DMS114 treated with DMSO at 0.1 percent for 48 hours (cell line): ENCODE results near the gene CIZ1.

Experiments
- DNase-seq: peaks from one replicate; lab custom pipeline; 2025; ENCODE audit not compliant: unreplicated experiment; lab: John Stamatoyannopoulos, UW

CIZ1 gene

DNA sequence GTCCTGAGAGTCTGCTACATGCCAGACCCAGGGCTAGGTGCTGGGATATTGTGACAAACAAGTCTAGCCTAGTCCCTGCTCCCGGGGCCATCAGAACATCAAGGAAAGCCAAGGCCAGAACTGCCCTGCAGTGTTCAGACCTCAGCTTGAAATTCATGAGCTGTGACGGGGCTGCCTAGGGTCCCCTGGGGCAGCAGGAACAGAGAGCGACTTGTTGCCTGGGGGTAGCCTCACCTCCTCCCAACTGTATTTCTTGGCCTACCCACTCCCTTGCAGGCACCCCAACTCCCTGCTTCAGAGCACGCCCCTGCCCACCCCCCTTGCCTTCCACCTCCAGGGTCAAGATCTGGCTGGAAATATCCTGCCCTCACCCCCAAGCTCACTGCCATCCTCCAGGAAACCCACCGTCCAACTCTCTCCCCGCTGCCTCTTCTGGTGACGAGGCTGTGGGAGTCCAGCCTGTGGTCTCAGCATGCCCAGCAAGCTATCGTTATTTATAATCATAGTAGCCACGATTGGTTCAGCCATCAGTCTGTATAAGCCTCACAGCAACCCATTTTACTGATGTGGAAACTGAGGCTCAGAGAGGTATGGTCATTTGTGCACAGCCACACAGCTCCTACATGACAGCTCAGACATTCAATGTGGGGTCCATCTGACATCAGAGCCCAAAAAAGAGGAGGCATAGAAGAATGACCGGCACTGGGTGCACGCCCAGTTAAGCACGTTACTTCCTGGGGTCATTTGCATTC lies 22.6 kb upstream of the CIZ1 start:
- DNase-seq, result no peak

DNA sequence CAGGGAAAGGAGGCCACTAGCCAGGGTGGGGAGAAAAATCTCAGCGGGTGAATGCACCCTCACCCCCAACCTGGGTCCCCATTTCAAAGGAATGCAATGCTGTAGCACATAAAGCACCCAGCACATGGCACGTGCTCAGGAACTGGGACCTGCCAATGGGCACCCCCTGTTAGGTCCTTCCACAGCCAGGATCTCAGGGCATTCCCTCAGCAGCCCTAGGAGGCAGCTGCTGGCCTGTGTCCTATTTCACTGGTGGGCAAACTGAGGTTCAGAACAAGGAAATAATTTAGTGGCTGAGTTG lies 20.6 kb upstream of the CIZ1 start:
- no peak for DNase-seq

DNA sequence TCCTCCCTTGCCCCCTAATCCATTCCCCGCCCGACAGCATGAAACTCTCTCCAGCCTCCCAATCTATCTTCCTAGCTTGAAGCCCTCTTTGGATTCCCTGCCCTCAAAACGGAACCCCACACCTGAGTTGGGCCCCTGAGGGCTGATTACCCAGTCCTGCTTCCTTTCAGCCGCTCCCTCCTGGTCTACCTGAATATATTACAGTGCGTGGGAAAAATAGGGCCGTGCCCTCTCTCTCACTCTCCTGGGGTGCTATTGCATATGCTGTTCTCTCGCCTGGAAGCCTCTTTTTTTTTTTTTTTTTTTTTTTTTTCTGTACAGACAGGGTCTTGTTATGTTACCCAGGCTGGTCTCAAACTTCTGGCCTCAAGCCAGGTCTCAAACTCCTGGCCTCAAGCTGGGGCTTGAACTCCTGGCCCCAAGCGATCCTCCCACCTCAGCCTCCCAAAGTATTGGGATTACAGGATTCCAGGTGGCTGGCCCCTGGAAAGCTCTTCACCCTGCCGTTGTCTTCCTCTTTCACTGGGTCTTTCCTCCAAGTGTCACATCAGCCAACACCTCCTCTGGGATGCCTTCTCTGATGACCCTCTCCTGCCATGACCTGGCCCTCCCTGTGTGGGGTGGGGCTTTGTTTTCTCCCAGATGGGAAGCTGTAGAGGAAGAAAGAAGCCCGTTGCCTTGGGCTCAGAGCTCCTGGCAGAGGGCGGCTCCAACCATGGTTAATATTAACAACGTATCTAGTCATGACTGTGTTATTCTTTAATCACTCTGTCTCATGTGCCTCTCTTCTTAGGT lies 20.0 kb upstream of the CIZ1 start:
- DNase-seq, result no peak

DNA sequence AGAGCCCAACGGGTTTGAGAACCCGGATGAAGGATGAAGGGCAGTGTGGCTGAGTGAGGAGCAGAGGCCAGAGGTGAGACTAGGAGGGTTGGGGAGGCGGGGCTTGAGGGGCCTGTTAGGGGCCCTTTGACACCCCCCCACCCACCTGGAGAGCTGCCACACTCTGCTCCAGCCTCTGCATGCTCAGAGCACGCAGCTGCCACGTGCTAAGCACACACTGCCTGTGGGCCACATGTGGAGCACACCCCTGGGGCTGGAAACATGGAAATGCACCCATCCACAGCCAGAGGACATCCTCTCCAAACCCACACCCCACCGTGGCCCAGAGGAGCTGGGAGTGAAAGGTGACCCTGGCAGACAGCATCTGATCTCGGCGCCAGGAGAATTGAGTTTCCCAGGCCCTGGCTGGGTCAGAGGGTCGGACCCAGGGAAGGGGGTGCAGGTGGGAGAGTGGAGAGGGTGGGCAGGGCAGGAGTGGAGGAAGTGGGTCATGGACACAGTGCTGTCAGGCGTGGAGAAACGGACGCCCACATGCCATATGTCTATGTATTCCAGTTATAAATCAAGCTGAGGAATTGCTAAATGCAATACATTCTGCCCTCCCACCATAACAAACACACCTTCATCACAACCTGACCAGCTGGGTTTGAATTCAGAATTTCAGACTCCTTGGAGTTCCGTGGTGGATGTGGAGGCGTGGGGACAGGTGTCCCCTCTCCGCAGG lies 17.7 kb upstream of the CIZ1 start:
- no peak for DNase-seq

DNA sequence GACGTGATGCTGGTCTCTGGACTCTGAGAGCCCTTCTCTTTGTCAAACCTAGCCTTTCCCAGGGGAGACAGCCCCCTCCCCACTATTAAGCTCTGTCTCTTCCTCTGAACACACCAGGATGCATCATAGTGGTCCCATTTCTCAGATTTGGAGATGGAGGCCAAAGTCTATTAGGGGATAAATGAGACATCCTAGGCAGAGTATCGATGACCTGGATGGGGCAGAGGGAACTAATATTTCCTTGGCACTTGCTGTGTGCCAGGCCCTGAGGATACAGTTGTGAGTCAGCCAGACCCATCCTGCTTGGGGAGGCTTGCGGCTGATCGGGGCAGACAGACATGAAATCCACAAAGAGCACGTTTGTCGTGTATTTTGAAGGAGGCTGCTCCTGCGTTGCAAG lies 17.0 kb upstream of the CIZ1 start:
- no peak for DNase-seq

DNA sequence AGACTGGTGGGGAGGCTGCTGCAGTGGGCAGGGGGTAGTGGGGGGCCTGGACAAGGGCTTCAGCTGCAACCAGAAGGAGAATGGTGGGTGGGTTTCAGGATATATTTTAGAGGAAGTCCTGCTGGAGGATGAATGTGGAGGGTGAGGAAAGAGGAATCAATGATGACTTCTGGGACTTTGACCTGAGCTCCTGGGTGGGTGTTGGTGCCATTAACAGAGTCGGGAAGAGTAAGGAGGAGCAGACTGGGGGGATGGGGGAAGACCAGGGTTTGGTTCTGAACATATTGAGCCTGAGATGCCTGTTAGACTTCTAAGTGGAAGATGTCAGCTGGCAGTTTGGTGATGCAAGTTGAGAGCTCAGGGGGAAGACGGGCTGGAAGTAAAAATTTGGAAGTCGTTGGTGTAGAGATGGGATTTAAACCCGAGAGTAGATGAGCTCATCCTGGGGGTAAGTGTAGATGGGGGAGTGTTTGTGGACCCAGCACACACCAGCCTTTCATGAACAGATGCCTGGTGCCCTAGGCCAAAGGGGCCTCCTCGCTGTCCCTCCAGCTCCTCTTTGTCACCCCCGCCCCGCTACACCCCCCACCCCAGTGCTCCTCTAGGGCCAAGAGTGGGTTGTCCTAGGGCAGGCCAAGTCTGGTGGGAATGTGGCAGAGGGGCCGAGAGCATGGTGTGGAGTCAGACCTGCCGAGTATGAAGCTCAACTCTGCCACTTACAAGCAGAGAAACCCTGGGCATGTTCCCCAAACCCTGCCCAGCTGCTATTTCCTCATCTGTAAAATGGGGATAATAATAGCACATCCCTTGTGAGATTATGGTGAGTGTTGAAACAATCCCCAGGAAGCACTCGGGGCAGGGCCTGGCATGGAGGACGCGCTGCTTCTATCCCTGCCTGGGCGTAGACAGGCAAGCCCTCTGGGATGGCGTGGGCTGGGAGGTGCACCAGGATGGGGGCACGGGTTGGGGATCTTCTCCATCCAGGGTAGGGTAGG lies 15.8 kb upstream of the CIZ1 start:
- no peak for DNase-seq

DNA sequence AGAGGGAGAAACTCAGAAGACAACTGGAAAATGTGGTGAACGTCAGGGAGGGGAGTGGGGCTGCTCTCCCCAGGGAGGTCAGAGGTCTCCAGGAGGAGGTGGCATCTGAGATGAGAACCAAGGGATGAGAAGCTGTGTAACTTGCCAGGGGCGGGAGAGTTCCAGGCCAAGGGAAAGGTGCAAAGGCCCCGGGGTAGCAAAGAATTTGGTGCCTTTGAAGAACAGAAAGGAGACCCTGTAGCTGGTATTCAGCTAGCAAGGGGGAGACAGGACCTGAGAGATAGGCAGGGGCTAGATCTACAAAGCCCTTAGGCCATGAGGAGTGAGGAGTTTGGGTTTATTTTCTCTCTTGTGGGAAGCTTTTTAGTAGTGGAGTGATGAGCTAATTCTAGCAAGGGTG lies 15.1 kb upstream of the CIZ1 start:
- DNase-seq, result no peak

DNA sequence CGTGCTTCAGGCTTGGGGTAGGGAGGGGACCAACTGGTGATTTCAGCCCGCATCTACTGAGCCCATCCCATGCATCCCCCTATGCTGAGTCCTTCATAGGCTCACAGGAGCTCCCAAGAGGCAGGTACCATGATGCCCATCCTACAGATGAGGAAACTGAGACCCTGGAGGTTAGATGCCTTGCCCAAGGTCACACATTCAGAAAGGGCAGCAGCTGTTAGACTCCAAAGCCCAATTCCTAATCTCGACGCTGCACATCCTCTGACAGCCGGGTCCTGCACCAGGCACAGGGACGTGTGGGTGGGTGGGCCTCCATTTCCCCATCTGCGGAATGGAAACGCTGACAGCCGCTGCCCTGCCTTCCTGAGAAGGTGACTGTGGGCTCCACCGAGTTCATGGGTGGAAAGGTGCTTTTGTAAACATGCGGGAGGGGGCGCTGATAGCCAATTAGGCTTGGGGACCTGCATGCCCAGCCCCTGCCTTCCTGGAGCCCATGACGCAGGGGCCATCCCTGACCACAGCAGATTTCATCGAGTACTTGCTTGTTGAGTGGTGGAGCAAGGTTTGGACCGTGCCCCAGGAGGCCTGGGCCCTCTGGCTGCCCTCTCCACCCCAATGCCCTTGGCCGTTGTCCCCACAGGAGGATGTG lies 14.0 kb upstream of the CIZ1 start:
- DNase-seq, result no peak

DNA sequence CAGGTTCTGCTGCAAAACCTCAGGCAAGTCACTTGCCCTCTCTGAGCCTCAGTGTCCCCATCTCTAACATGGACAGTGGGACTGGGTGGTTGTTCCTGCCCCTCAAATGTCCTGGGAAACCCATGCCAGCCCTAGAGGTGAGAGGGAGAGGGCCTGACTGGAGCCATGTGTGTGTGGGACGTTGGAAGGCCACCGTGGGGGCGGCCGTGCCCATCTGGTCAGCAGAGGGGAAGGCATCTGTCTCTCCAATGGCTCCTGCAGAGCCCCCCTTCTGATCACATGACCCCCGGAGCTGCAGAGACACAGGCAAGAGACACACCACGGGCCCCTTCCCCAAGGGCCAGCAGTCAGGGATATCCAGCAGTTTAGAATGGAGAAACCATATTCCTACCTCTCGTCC lies 13.5 kb upstream of the CIZ1 start:
- no peak for DNase-seq

DNA sequence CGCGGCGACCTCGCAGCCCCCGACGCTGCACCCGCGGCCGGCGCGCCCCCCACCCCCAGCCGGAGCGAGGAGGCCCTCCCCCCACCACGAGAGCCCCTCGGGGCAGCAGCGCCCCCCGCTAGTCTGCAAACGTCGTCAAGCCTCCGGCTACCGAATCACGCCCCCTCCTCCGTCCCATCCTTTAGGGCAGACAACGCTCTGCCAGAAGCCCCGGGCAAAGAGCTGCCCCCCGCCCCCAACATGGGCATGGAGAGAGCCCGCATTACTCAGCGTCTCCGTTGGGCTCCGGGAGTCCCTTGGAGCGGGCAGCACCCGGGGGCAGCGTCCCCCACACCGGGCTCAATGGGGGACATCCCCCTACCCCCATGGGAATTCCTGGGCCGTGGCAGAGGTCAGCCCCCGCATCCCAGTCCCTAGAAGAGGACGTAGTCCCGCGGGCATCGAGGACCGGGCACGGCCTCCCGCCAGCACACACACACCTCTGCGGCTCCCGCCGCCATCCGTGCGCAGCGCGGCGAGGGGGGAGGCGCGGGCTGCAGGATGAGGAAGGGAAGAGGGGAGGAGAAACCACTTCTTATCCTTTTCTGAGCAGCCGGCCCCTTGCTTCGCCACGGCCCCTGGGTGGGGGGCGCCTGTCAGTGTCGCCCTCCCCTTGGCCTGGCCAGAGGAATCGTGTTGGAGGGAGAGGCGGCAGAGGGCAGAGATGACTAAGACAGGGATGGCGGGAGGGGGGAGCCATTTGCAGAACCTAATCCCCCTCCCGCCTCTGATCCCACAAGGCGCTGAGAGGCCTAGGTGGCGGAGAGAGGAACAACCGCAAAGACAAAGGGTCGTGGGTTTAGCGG lies 12.6 kb upstream of the CIZ1 start:
- DNase-seq, result no peak

DNA sequence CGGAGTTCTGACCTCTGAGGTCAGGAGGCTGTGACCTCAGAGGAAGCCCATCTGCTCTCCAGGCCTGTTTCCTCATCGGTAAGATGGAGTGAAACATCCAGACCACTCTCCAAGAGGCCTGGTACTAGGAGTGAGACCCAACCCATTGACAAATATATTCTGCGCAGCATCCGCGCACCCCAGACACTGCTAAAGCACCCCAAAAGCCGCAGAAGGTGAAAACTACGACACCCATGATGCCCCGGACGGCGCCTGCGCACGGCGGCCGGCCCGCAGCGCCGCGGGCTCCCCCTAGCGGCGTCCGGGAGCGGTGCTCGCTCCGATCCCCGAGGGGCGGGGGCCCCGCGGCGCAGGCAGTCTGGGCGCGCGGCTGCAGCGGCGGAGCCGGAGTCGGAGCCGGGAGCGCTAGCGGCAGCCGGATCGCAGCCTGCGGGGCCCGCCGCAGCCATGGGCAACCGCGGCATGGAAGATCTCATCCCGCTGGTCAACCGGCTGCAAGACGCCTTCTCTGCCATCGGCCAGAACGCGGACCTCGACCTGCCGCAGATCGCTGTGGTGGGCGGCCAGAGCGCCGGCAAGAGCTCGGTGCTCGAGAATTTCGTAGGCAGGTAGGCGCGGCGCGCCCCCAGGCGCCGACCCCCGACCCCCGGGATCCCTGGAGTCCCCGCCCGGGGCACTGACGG lies 11.8 kb upstream of the CIZ1 start, which contains the start of gene DNM1:
TSS of gene DNM1 (plus strand) at position 356 of the 683 bp plus-strand sequence. CDS start at position 448, 92 bp downstream.
- DNase-seq, result peak; percentile 27

DNA sequence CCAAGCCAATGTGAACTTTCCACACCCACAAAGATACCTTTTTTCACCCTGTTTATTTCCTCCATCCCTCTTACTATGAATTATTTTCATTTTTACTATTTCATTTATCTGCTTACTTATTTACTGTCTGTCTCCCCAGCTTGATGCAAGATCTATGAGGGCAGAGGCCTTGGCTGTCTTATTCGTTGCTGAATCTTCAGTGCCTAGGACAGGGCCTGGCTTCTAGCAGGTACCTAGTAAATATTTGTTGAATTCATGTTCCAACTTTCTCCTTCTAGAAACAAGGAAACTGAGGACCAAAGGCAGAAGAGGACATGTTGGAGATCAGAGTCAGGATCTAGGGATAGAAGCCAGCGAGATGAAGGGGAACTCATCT lies 11.3 kb upstream of the CIZ1 start:
- no peak for DNase-seq

DNA sequence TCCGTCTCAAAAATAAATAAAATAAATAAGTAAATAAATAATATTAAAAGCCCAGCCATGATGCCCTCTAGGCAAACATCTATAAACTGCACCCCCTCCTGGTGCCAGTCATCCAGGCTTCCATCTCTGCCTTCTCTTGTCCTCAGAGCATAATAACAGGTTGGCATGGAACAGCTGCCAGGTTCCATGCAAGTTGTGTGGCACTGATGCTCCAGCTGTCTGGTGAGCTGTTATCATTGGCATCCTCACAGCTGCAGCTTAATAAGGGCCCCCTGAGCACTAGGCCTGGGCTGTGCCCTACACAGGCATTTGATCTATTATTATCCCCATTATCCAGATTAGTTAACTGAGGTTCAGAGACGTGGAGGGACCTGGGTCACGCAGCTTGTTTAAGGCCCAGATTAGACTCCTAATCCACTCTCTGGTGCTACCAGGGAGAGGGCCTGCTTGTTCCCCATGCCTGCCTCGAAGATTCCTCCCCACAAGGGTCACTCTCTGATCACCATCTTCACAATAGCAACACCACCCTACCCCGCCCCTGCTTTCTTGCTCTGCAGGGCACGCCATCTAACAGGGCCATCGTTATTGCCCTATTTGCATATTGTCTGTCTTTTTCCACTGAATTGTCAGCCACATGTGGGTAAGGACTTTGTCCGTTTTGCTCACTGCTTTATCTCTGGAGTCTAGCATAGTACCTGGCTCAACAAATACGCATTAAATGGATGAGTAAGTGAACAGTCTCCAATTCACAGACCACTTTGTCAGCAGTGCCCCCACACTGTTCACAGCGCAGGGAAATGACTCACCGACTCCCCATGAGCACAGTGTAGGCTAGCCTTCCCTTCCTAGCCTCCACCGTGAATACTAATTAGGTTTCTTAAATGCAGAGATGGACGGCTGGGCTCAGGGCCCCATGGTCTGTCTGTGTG lies 10.3 kb upstream of the CIZ1 start:
- no peak for DNase-seq

DNA sequence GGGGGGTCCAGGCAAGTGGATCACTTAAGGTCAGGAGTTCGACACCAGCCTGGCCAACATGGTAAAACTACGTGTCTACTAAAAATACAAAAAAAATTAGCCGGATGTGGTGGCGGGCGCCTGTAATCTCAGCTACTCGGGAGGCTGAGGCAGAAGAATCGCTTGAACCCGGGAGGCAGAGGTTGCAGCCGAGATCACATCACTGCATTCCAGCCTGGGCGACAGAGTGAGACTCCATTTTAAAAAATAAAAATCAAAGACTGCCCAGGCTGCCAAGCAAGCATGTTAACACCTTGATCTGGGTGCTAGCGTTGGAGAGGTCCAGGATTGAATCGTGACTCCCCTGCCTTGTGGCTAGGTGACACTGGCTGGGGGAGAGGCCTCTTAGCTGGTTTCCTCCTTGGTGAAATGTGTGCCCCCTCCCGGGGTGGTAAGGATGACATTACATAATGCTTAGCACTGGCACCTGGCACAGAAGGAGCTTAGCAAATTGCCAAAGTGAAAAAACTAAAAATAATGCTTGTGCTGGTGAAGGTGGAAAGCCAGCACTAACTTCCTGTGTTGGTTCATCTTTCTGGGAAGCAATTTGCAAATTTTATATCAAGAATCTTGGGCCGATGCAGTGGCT lies 2.2 kb upstream of the CIZ1 start:
- DNase-seq, result no peak

DNA sequence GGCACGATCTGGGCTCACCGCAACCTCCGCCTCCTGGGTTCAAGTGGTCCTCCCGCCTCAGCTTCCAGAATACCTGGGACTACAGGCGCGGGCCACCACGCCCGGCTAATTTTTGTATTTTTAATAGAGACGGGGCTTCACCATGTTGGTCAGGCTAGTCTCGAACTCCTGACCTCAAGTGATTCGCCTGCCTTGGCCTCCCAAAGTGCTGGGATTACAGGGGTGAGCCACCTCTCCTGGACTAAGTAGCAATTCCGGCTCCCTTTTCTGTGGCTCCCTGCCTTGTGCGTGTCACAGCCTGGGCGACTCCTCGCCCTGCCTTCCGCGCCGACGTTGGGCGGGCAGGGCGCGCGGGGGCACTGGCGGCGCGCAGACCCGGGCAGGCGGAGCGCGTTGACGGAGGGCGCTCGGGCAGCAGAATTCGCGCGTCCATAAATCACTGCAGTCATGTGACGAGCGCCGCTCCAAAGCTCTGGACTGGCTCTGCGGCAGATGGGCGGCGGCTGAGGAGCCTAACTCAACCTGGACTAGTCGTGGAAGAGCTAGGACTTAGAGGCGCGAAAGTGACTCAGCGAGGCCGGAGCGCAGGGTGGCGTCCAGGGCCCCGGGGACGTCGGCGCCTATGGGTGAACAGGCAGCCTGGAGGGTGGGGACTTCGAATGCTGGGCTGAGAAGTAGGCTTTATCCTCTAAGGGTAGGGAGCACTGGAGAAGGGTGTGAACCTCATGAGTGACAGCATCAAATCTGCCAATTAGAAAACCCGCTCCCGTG lies 1.4 kb upstream of the CIZ1 start:
- peak; percentile 57 for DNase-seq

DNA sequence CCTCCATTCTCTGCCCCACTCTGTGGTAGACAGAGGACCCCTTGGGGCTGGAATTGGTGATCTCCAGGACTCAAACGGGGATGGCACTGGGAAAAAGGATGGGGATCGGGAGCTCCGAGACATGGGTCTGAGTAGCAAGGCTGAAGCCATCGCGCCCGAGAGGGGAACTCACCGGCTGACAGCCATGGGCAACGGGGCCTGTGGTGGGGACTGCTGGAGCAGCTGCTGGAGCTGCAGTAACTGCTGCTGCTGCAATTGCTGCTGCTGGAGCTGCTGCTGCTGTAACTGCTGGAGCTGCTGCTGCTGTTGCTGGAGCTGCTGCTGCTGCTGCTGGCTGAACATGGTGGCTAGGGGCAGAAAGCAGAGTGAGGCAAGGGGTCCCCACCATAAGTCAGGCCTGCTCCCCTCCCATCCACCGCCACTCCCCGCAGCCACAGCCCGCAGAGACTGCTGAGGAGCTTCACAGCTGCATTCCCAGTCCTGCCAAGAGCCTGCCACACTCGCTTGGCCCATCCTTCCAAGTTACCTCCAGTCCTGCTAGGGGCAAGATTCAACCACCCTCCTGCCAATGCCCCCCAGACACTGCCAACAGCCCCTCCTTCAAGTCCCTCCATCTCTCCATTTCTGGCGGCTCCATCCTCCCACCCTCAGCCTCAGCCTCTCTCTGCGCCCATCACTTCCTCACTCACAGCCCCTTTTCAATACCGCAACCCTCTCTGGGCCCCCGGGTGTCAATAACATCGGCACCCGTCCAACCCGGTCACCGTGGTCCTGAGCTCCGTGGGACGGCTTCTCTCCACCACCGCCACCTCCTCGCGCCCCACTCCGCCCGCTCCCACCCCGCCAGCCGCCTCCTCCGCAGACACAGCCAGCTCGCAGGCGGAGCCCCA lies 611 bp downstream of the CIZ1 start:
- DNase-seq, result no peak
